Subcutaneous adipose tissue (tissue), 4 donors: ENCODE measurements around the gene ZKSCAN1. TPM values are rescaled to one million over a fixed set of nuclear protein-coding genes. Genes with fewer than 3 reads are reported as not detected.

Experiments
- total RNA-seq, 4 donors: library from RNA; depleted of rRNA; stranded (reverse); fragments of >200 nt; gene quantifications; one replicate each; pipeline ENCODE4 v1.1.0, GENCODE V29; 2016
- TF ChIP-seq, protein P1 (sequence below): fragments of 450-650 bp; IDR thresholded peaks from one replicate; pipeline ENCODE4 v1.5.1; 2016; ENCODE audit warnings: low read depth, mild to moderate bottlenecking, control low read depth, antibody characterized with exemption, moderate library complexity

ZKSCAN1 gene
- total RNA-seq, 4 donors from 2014 or later = 28.5 to 39.9 (median 33.8) TPM

DNA sequence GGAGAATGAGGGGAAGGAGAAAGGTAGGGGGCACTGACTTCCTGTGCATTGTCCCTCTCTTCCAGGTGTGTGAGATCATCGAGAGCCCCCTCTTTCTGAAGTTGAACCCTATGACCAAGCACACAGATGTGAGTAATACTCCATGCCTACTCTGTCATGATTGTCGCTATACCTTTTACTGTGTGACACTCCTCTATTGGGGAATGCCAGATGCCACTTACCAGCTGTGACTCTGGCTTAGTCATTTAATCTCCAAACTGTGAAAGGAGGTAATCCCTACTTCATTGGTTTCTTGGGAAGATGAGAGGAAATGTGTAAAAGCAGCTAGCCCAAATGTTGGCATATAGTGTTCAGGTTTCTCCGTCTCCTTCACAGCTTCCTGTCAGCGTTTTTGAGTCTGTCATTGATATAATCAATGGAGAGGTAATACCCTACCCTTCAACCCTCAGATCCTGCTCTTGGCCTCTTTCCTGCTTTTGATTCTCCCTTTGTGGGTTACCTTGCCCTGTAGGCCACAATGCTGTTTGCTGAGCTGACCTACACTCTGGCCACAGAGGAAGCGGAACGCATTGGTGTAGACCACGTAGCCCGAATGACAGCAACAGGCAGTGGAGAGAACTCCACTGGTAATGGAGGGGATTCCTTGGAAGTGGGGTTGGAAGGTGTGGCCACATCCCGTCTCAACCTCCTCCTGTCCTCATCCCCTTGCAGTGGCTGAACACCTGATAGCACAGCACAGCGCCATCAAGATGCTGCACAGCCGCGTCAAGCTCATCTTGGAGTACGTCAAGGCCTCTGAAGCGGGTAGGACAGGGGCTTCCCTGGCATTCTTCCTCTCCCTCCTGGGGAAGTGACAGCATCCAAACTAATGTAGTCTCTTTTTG is 75.4 kb downstream of the ZKSCAN1 start:
- TF ChIP-seq, protein P1, sequence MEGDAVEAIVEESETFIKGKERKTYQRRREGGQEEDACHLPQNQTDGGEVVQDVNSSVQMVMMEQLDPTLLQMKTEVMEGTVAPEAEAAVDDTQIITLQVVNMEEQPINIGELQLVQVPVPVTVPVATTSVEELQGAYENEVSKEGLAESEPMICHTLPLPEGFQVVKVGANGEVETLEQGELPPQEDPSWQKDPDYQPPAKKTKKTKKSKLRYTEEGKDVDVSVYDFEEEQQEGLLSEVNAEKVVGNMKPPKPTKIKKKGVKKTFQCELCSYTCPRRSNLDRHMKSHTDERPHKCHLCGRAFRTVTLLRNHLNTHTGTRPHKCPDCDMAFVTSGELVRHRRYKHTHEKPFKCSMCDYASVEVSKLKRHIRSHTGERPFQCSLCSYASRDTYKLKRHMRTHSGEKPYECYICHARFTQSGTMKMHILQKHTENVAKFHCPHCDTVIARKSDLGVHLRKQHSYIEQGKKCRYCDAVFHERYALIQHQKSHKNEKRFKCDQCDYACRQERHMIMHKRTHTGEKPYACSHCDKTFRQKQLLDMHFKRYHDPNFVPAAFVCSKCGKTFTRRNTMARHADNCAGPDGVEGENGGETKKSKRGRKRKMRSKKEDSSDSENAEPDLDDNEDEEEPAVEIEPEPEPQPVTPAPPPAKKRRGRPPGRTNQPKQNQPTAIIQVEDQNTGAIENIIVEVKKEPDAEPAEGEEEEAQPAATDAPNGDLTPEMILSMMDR = no peak

Other genes starting within 250 kb of the ZKSCAN1 start
- gene CYP3A4, start 231.4 kb upstream of the ZKSCAN1 start, total RNA-seq = 1 to 10 TPM in 1 of 4 donors, under 1 TPM in 1, not detected in 2; 0.34 to 1.3 TPM
- not detected for gene CYP3A43, start 187.6 kb upstream of the ZKSCAN1 start, total RNA-seq
- gene OR2AE1, start 138.6 kb upstream of the ZKSCAN1 start, total RNA-seq = under 1 TPM in 1 of 4 donors, not detected in 3; 0.98 TPM
- 10 to 100 TPM; 33.5 to 50.5 (median 42.0) TPM for gene TRIM4, start 96.1 kb upstream of the ZKSCAN1 start, total RNA-seq
- gene GJC3, start 86.0 kb upstream of the ZKSCAN1 start, total RNA-seq = 1 to 10 TPM in 1 of 4 donors, under 1 TPM in 1, not detected in 2; 0.68 to 2.1 TPM
- 100 to 1,000 TPM in 1 of 4 donors, 10 to 100 TPM in 3; 31.5 to 411 (median 51.0) TPM for gene AZGP1, start 39.6 kb upstream of the ZKSCAN1 start, total RNA-seq
- gene ZSCAN21, start 34.2 kb downstream of the ZKSCAN1 start, total RNA-seq = 10 to 100 TPM in 3 of 4 donors, 1 to 10 TPM in 1; 6.7 to 15.6 (median 12.1) TPM
- 10 to 100 TPM; 14.8 to 29.3 (median 25.2) TPM for gene ZNF3, start 66.1 kb downstream of the ZKSCAN1 start, total RNA-seq
- gene COPS6, start 73.4 kb downstream of the ZKSCAN1 start, total RNA-seq = 10 to 100 TPM; 50.5 to 74.4 (median 57.0) TPM
- gene MCM7, start 85.8 kb downstream of the ZKSCAN1 start, total RNA-seq = 10 to 100 TPM; 20.1 to 66.1 (median 46.7) TPM
- 10 to 100 TPM in 3 of 4 donors, 1 to 10 TPM in 1; 6.7 to 25.6 (median 18.0) TPM for gene AP4M1, start 86.0 kb downstream of the ZKSCAN1 start, total RNA-seq
- gene TAF6, start 103.8 kb downstream of the ZKSCAN1 start, total RNA-seq = 10 to 100 TPM in 3 of 4 donors, 1 to 10 TPM in 1; 9.8 to 36.2 (median 26.2) TPM
- gene CNPY4, start 104.0 kb downstream of the ZKSCAN1 start, total RNA-seq = 10 to 100 TPM in 1 of 4 donors, 1 to 10 TPM in 3; 5.3 to 13.0 (median 8.2) TPM
- gene MBLAC1, start 111.4 kb downstream of the ZKSCAN1 start, total RNA-seq = 1 to 10 TPM in 3 of 4 donors, under 1 TPM in 1; 0.66 to 2.7 (median 2.3) TPM
- gene LAMTOR4, start 133.3 kb downstream of the ZKSCAN1 start, total RNA-seq = 100 to 1,000 TPM; 142 to 268 (median 250) TPM
- gene TRAPPC14, start 143.1 kb downstream of the ZKSCAN1 start, total RNA-seq = 1 to 10 TPM; 2.6 to 6.7 (median 4.6) TPM
- gene GAL3ST4, start 153.0 kb downstream of the ZKSCAN1 start, total RNA-seq = 1 to 10 TPM in 3 of 4 donors, under 1 TPM in 1; 0.85 to 3.6 (median 1.5) TPM
- 1 to 10 TPM in 1 of 4 donors, under 1 TPM in 1, not detected in 2; 0.66 to 2.7 TPM for gene GPC2, start 161.8 kb downstream of the ZKSCAN1 start, total RNA-seq
- gene STAG3, start 162.3 kb downstream of the ZKSCAN1 start, total RNA-seq = 1 to 10 TPM in 2 of 4 donors, under 1 TPM in 2; 0.65 to 3.6 (median 1.9) TPM
- gene PVRIG, start 204.4 kb downstream of the ZKSCAN1 start, total RNA-seq = under 1 TPM in 3 of 4 donors, not detected in 1; 0.34 to 0.66 (median 0.49) TPM